Spinal cord (tissue), 10 donors: ENCODE results near the gene SPTB. TPM values are rescaled to one million over a fixed set of nuclear protein-coding genes. Genes with fewer than 3 reads are reported as not detected.

ENCODE experiments used
- DNase-seq, 6 donors: peaks; one replicate each; pipeline versions ENCODE4 v3.0.0 to v3.0.0-alpha.2; 2013 to 2015; ENCODE audit warnings: low spot score in 6 of 6, low read depth in 4 of 6
- H3K27ac ChIP-seq: one replicate; pipeline ENCODE4 v1.5.1; 2013; ENCODE audit warnings: low read depth, low read length, control low read depth
- H3K27me3 ChIP-seq: one replicate; pipeline ENCODE4 v1.6.1; 2013; ENCODE audit warnings: low read length; ENCODE audit not compliant: control insufficient read depth, insufficient read depth
- H3K36me3 ChIP-seq: one replicate; pipeline ENCODE4 v1.6.1; 2013; ENCODE audit warnings: low read length; ENCODE audit not compliant: control insufficient read depth, insufficient read depth
- H3K4me1 ChIP-seq: one replicate; pipeline ENCODE4 v1.6.1; 2013; ENCODE audit warnings: low read length; ENCODE audit not compliant: control insufficient read depth, insufficient read depth
- H3K4me3 ChIP-seq: one replicate; pipeline ENCODE4 v1.5.1; 2013; ENCODE audit warnings: low read depth, low read length, control low read depth
- H3K9me3 ChIP-seq: one replicate; pipeline ENCODE4 v1.6.1; 2013; ENCODE audit warnings: low read length; ENCODE audit not compliant: control insufficient read depth, insufficient read depth
- whole genome bisulfite sequencing: methylation state at CpG from one replicate; pipeline ENCODE4 v1.1.5; 2013; ENCODE audit warnings: missing lambda C conversion rate; ENCODE audit not compliant: insufficient coverage; 5-methylcytosine and 5-hydroxymethylcytosine counted together
- polyA plus RNA-seq, 2 donors: library from polyadenylated mRNA; unstranded; fragments of 120-200 nt; gene quantifications; one replicate each; pipeline ENCODE4 v1.2.1, GENCODE V29; 2013; ENCODE audit not compliant: insufficient read length in 2 of 2
- total RNA-seq, 2 donors: library from RNA; depleted of rRNA in 1 of 2; stranded (reverse); fragments of 120-200 nt in 1 of 2; fragments of >200 nt in 1 of 2; gene quantifications; one replicate each; pipeline versions ENCODE4 v1.2.3 to v1.2.4, GENCODE V29; 2013 to 2014
- donor health status: healthy.

SPTB gene
- total and polyA plus RNA-seq, 4 donors, result 19.0 to 42.3 (median 35.2) TPM

- no peaks in the 10 kb centered on the region for H3K9me3 ChIP-seq
- 90% methylated on average over 1 of the region's 1 CpG for WGBS
- no peaks in the 10 kb centered on the region for H3K27me3 ChIP-seq
- H3K4me1 ChIP-seq, result peaks cover 3% of the 10 kb centered on the region
- H3K36me3 ChIP-seq, result no peaks in the 10 kb centered on the region
- DNase-seq, result no peak
- H3K27ac ChIP-seq, result no peak overlapping the region
- H3K4me3 ChIP-seq, result no peak overlapping the region
Observed at GRCh38 chr14:64830961-64831360, 48.7 kb downstream of the SPTB start.

GRCh38 chr14:64828071-64828470 is 51.6 kb downstream of the SPTB start:
- 100% methylated on average over 1 of the region's 3 CpGs for WGBS
- Histone ChIP-seq H3K27ac (no peak overlapping the region), H3K9me3 (no peaks in the 10 kb centered on the region)

GRCh38 chr14:64826845-64827244 is 52.9 kb downstream of the SPTB start:
- H3K4me3 ChIP-seq, result no peak overlapping the region
- H3K27me3 ChIP-seq, result no peaks in the 10 kb centered on the region
- H3K27ac ChIP-seq, result no peak overlapping the region
- H3K9me3 ChIP-seq, result no peaks in the 10 kb centered on the region
- peaks cover 5% of the 10 kb centered on the region for H3K36me3 ChIP-seq
- DNase-seq, result no peak
- peaks cover 31% of the 10 kb centered on the region for H3K4me1 ChIP-seq
- WGBS, result 94% methylated on average over 4 of the region's 6 CpGs

More at GRCh38 chr14:64828071-64828470, 51.6 kb downstream of the SPTB start:
- H3K27me3 ChIP-seq, result no peaks in the 10 kb centered on the region
- peaks cover 23% of the 10 kb centered on the region for H3K4me1 ChIP-seq
- H3K4me3 ChIP-seq, result no peak overlapping the region
- no peaks in the 10 kb centered on the region for H3K36me3 ChIP-seq
- no peak for DNase-seq

- Histone ChIP-seq H3K4me1 (peaks cover 31% of the 10 kb centered on the region), H3K9me3 (no peaks in the 10 kb centered on the region), H3K27me3 (no peaks in the 10 kb centered on the region), H3K27ac (no peak overlapping the region), H3K36me3 (peaks cover 5% of the 10 kb centered on the region), H3K4me3 (no peak overlapping the region)
- WGBS, result 100% methylated on average over 4 of the region's 4 CpGs
- DNase-seq, result no peak
Observed at GRCh38 chr14:64826333-64826732, 53.4 kb downstream of the SPTB start.

GRCh38 chr14:64825509-64825908 is 54.2 kb downstream of the SPTB start:
- Histone ChIP-seq H3K36me3 (peaks cover 5% of the 10 kb centered on the region), H3K4me1 (peaks cover 31% of the 10 kb centered on the region), H3K4me3 (no peak overlapping the region), H3K9me3 (no peaks in the 10 kb centered on the region), H3K27me3 (no peaks in the 10 kb centered on the region), H3K27ac (no peak overlapping the region)
- DNase-seq, result peak in 3 of 6 donors; percentile 21 to 79 (median 31)
- WGBS, result 25% methylated on average over 10 of the region's 10 CpGs

GRCh38 chr14:64825006-64825405 is 54.7 kb downstream of the SPTB start:
- H3K27ac ChIP-seq, result no peak overlapping the region
- 88% methylated on average over 4 of the region's 4 CpGs for WGBS

GRCh38 chr14:64824471-64824870 is 55.2 kb downstream of the SPTB start:
- Histone ChIP-seq H3K27ac (no peak overlapping the region), H3K4me1 (peaks cover 31% of the 10 kb centered on the region), H3K36me3 (peaks cover 7% of the 10 kb centered on the region), H3K4me3 (no peak overlapping the region), H3K9me3 (no peaks in the 10 kb centered on the region), H3K27me3 (no peaks in the 10 kb centered on the region)
- 92% methylated on average over 2 of the region's 3 CpGs for WGBS
- DNase-seq, result no peak

More at GRCh38 chr14:64825006-64825405, 54.7 kb downstream of the SPTB start:
- Histone ChIP-seq H3K4me1 (peaks cover 31% of the 10 kb centered on the region), H3K27me3 (no peaks in the 10 kb centered on the region), H3K36me3 (peaks cover 7% of the 10 kb centered on the region), H3K9me3 (no peaks in the 10 kb centered on the region), H3K4me3 (no peak overlapping the region)
- DNase-seq, result no peak

- Histone ChIP-seq H3K27ac (no peak overlapping the region), H3K36me3 (peaks cover 7% of the 10 kb centered on the region), H3K9me3 (no peaks in the 10 kb centered on the region), H3K4me3 (no peak overlapping the region), H3K4me1 (peaks cover 32% of the 10 kb centered on the region), H3K27me3 (no peaks in the 10 kb centered on the region)
- peak in 5 of 6 donors; percentile 44 to 91 (median 60) for DNase-seq
- 16% methylated on average over 11 of the region's 15 CpGs for WGBS
Observed at GRCh38 chr14:64823305-64823861, 56.3 kb downstream of the SPTB start.

- H3K9me3 ChIP-seq, result no peaks in the 10 kb centered on the region
- 82% methylated on average over 3 of the region's 4 CpGs for WGBS
- peaks cover 10% of the 10 kb centered on the region for H3K36me3 ChIP-seq
- peaks cover 41% of the 10 kb centered on the region for H3K4me1 ChIP-seq
- DNase-seq, result no peak
- no peak overlapping the region for H3K27ac ChIP-seq
- H3K4me3 ChIP-seq, result no peak overlapping the region
- H3K27me3 ChIP-seq, result no peaks in the 10 kb centered on the region
Observed at GRCh38 chr14:64821651-64822050, 58.1 kb downstream of the SPTB start.

GRCh38 chr14:64818151-64818550 is 61.6 kb downstream of the SPTB start:
- peaks cover 18% of the 10 kb centered on the region for H3K4me1 ChIP-seq
- DNase-seq, result peak in 1 of 6 donors; percentile 34
- no peaks in the 10 kb centered on the region for H3K27me3 ChIP-seq
- H3K9me3 ChIP-seq, result no peaks in the 10 kb centered on the region
- WGBS, result 67% methylated on average over 9 of the region's 9 CpGs
- peaks cover 10% of the 10 kb centered on the region for H3K36me3 ChIP-seq
- no peak overlapping the region for H3K4me3 ChIP-seq
- H3K27ac ChIP-seq, result no peak overlapping the region
